PC-9 (cell line): ENCODE data around the gene SERPINE2.

Source experiments
- CTCF ChIP-seq: fragments of 200-600 bp; sonication (generic); conservative IDR thresholded peaks from 2 replicates; pipeline ENCODE4 v1.6.1; 2017; ENCODE audit warnings: mixed run types, antibody characterized with exemption, mild to moderate bottlenecking, moderate library complexity
- EZH2 ChIP-seq: fragments of 200-600 bp; sonication (generic); IDR thresholded peaks from 2 replicates; pipeline ENCODE4 v1.8.0; 2017; ENCODE audit warnings: antibody characterized with exemption, low read depth

GRCh38 chr2:223997938-223998337 is 41.1 kb downstream of the SERPINE2 start:
- no peak for TF ChIP-seq CTCF
- no peak for TF ChIP-seq EZH2
